BE2C (cell line): ENCODE measurements around the gene KIRREL3.

Experiments used
- DNase-seq: peaks from one replicate; pipeline ENCODE4 v3.0.0-alpha.2; 2020
- H3K27me3 ChIP-seq: fragments of 250-450 bp; sonication (Bioruptor Pico); 2 replicates; pipeline ENCODE4 v1.5.1; 2020; ENCODE audit warnings: mild to moderate bottlenecking
- H3K36me3 ChIP-seq: fragments of 250-450 bp; sonication (Bioruptor Pico); 2 replicates; pipeline ENCODE4 v1.5.1; 2020; ENCODE audit warnings: mild to moderate bottlenecking
- H3K4me1 ChIP-seq: fragments of 250-450 bp; sonication (Bioruptor Pico); 2 replicates; pipeline ENCODE4 v1.5.1; 2020
- H3K4me3 ChIP-seq: 2 replicates; pipeline ENCODE4 v1.5.1; 2011; ENCODE audit warnings: low read depth, low read length
- H3K9me3 ChIP-seq: fragments of 250-450 bp; sonication (Bioruptor Pico); 2 replicates; pipeline ENCODE4 v1.5.1; 2020
- CTCF ChIP-seq: IDR thresholded peaks from 2 replicates; pipeline ENCODE4 v1.5.1; 2012; ENCODE audit warnings: mild to moderate bottlenecking, low read depth, low read length

Gene KIRREL3

GRCh38 chr11:126444072-126444471 is 556.5 kb downstream of the KIRREL3 start:
- H3K27me3 ChIP-seq, result no peaks in the 10 kb centered on the region
- no peaks in the 10 kb centered on the region for H3K36me3 ChIP-seq
- no peak for TF ChIP-seq CTCF
- no peak for DNase-seq
- H3K4me3 ChIP-seq, result no peak overlapping the region
- no peaks in the 10 kb centered on the region for H3K9me3 ChIP-seq
- H3K4me1 ChIP-seq, result peaks cover 9% of the 10 kb centered on the region

GRCh38 chr11:126443120-126443519 is 557.5 kb downstream of the KIRREL3 start:
- Histone ChIP-seq H3K27me3 (no peaks in the 10 kb centered on the region), H3K4me3 (no peak overlapping the region)
- no peak for TF ChIP-seq CTCF

GRCh38 chr11:126440792-126441514 is 559.6 kb downstream of the KIRREL3 start:
- no peaks in the 10 kb centered on the region for H3K27me3 ChIP-seq
- no peaks in the 10 kb centered on the region for H3K9me3 ChIP-seq
- peak; percentile 70 for TF ChIP-seq CTCF
- H3K36me3 ChIP-seq, result no peaks in the 10 kb centered on the region
- H3K4me1 ChIP-seq, result peaks cover 9% of the 10 kb centered on the region
- H3K4me3 ChIP-seq, result no peak overlapping the region; the same call in 1 of the 2 replicates
- DNase-seq, result peak; percentile 67

More at GRCh38 chr11:126443120-126443519, 557.5 kb downstream of the KIRREL3 start:
- Histone ChIP-seq H3K9me3 (no peaks in the 10 kb centered on the region), H3K4me1 (peaks cover 9% of the 10 kb centered on the region), H3K36me3 (no peaks in the 10 kb centered on the region)
- DNase-seq, result peak; percentile 36

- Histone ChIP-seq H3K27me3 (no peaks in the 10 kb centered on the region), H3K36me3 (no peaks in the 10 kb centered on the region), H3K9me3 (no peaks in the 10 kb centered on the region), H3K4me1 (peaks cover 9% of the 10 kb centered on the region), H3K4me3 (no peak overlapping the region)
- no peak for TF ChIP-seq CTCF
- DNase-seq, result no peak
Measured at GRCh38 chr11:126440276-126440675, 560.3 kb downstream of the KIRREL3 start.

- H3K9me3 ChIP-seq, result no peaks in the 10 kb centered on the region
- no peaks in the 10 kb centered on the region for H3K27me3 ChIP-seq
- TF ChIP-seq CTCF, result no peak
- H3K4me1 ChIP-seq, result peaks cover 9% of the 10 kb centered on the region
- no peak overlapping the region for H3K4me3 ChIP-seq
- no peaks in the 10 kb centered on the region for H3K36me3 ChIP-seq
- no peak for DNase-seq
Measured at GRCh38 chr11:126438691-126439090, 561.9 kb downstream of the KIRREL3 start.

- no peak for TF ChIP-seq CTCF
- Histone ChIP-seq H3K4me1 (peaks cover 9% of the 10 kb centered on the region), H3K27me3 (no peaks in the 10 kb centered on the region), H3K4me3 (no peak overlapping the region), H3K36me3 (no peaks in the 10 kb centered on the region), H3K9me3 (no peaks in the 10 kb centered on the region)
- DNase-seq, result no peak
Measured at GRCh38 chr11:126438272-126438671, 562.3 kb downstream of the KIRREL3 start.
